ENCODE measurements around the gene C10orf71. TPM values are rescaled to one million over a fixed set of nuclear protein-coding genes. Genes with fewer than 3 reads are reported as not detected.

The C10orf71 gene
- total RNA-seq, 1 experiment from 2014 or later: not detected

DNA sequence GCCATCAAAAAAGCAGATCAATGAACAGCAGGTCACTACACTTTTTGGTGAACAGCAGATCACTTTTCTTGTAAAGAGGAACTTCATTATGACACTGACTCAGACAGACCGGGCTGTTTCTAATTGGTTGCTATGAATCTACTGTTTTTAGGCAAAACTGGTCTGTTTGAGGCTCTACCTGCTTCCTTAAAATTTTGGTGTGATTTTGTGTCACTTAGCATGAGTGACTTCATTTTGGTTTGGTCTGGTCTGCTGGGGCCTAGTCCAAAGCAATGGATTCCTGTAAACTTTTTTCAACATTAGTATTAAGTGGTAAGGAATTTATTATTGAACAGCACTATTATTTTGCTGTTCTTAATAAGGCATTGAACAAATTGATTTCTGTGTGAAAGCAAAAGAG, 41.8 kb upstream of the C10orf71 start:
- BruUV-seq (replicated peaks): no TSS peak
- no peak for DNase-seq
- no peaks in the 10 kb centered on the region for H3K9me3 Mint-ChIP-seq (ENCODE audit: unreplicated experiment)
- Histone ChIP-seq H3K36me3 (ENCODE audit: control insufficient read depth, insufficient read depth, low read length) (no peaks in the 10 kb centered on the region), H3K4me1 (no peaks in the 10 kb centered on the region), H3K4me3 (ENCODE audit: low read depth, low read length) (no peak overlapping the region), H3K9me3 (no peaks in the 10 kb centered on the region; the same call in 1 of the 2 replicates), H3K27me3 (replicated peaks; ENCODE audit: control insufficient read depth, insufficient read depth, low read length) (no peaks in the 10 kb centered on the region)
- intact Hi-C loops (cut with micrococcal nuclease; ENCODE audit: unreplicated experiment): no loop called here
- H3K4me3 Mint-ChIP-seq (ENCODE audit: unreplicated experiment): no peak overlapping the region
- POLR2A ChIA-PET: no interaction called here
- CTCF ChIA-PET: no interaction called here
- no peaks in the 10 kb centered on the region for H3K36me3 Mint-ChIP-seq (ENCODE audit: insufficient read depth, unreplicated experiment)
- peaks cover 5% of the 10 kb centered on the region for H3K27me3 Mint-ChIP-seq (ENCODE audit: insufficient read depth, unreplicated experiment)
- H3K4me1 Mint-ChIP-seq (ENCODE audit: low read depth, unreplicated experiment): no peaks in the 10 kb centered on the region
- no peak overlapping the region for H3K27ac Mint-ChIP-seq (ENCODE audit: unreplicated experiment)
- TF ChIP-seq, protein P1, sequence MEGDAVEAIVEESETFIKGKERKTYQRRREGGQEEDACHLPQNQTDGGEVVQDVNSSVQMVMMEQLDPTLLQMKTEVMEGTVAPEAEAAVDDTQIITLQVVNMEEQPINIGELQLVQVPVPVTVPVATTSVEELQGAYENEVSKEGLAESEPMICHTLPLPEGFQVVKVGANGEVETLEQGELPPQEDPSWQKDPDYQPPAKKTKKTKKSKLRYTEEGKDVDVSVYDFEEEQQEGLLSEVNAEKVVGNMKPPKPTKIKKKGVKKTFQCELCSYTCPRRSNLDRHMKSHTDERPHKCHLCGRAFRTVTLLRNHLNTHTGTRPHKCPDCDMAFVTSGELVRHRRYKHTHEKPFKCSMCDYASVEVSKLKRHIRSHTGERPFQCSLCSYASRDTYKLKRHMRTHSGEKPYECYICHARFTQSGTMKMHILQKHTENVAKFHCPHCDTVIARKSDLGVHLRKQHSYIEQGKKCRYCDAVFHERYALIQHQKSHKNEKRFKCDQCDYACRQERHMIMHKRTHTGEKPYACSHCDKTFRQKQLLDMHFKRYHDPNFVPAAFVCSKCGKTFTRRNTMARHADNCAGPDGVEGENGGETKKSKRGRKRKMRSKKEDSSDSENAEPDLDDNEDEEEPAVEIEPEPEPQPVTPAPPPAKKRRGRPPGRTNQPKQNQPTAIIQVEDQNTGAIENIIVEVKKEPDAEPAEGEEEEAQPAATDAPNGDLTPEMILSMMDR (IDR thresholded peaks at IDR 0.05; ENCODE audit: insufficient read depth in 1 of 2, low read depth in 1 of 2, low read length in 1 of 2, severe bottlenecking in 1 of 2, unreplicated experiment in 1 of 2): no peak

DNA sequence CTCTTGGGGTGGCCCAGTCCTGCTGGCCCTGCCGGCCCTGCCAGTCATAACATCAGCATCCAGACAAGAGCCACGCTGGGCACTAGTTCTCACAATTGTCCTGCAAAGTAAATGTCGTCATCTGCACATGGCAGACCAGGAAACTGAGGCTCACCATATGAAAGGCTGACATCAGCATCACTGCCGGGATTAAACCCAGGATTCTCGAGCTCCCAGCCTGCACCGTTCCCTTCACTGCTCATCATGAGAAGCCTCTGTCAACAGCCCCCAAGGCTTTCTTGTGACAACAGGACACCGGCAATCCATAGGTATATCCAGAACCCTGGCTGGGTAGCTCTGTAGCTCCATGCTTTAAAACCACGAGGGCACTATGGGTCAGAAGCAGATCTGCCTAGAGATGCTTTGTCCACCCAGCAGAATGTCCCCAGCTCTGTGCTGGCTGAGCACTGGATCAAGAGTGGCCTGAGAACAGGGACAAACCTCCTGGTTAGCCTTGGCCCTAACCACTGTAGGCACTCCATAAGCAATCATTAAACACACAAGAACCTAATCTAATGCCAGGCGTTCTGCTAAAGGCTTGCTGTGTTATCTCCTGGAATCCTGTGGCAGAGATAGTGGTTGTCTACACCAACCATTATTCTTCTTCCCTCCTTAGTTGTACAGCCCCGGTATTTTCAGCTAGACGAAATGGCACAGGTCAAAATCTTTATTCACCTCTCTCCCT, 41.2 kb upstream of the C10orf71 start:
- Mint-ChIP-seq H3K4me1 (ENCODE audit: low read depth, unreplicated experiment) (no peaks in the 10 kb centered on the region), H3K27ac (ENCODE audit: unreplicated experiment) (no peak overlapping the region), H3K9me3 (ENCODE audit: unreplicated experiment) (no peaks in the 10 kb centered on the region), H3K36me3 (ENCODE audit: insufficient read depth, unreplicated experiment) (no peaks in the 10 kb centered on the region), H3K27me3 (ENCODE audit: insufficient read depth, unreplicated experiment) (peaks cover 2% of the 10 kb centered on the region), H3K4me3 (ENCODE audit: unreplicated experiment) (no peak overlapping the region)
- no peak overlapping the region for H3K4me3 ChIP-seq (ENCODE audit: low read depth, low read length)
- no peak for DNase-seq
- H3K9me3 ChIP-seq: no peaks in the 10 kb centered on the region
- intact Hi-C loops (cut with micrococcal nuclease; ENCODE audit: unreplicated experiment): no loop called here
- no peaks in the 10 kb centered on the region for H3K27me3 ChIP-seq (replicated peaks; ENCODE audit: control insufficient read depth, insufficient read depth, low read length)
- ChIA-PET POLR2A (no interaction called here), CTCF (no interaction called here)
- TF ChIP-seq, protein P1 (IDR thresholded peaks at IDR 0.05; ENCODE audit: insufficient read depth in 1 of 2, low read depth in 1 of 2, low read length in 1 of 2, severe bottlenecking in 1 of 2, unreplicated experiment in 1 of 2): no peak
- BruUV-seq (replicated peaks): no TSS peak
- H3K36me3 ChIP-seq (ENCODE audit: control insufficient read depth, insufficient read depth, low read length): no peaks in the 10 kb centered on the region
- H3K4me1 ChIP-seq: no peaks in the 10 kb centered on the region

DNA sequence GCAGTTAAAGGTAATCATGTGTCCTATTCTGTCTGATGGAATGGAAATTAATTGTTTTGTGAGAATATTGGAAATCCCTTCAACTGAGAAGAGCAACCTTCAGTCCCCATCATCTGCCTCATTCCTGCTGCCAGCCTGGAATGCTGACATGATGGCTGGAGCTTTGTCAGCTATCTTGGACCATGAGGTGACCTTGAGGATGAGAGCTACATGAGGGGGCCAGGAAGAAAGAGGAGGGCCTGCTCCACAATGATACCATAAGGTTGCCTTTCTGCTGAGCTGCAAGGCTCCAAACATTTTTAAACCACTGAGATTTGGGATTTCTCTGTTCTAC, 40.7 kb upstream of the C10orf71 start:
- no TSS peak for BruUV-seq (replicated peaks)
- ChIA-PET CTCF (no interaction called here), POLR2A (no interaction called here)
- Mint-ChIP-seq H3K9me3 (ENCODE audit: unreplicated experiment) (no peaks in the 10 kb centered on the region), H3K27ac (ENCODE audit: unreplicated experiment) (no peak overlapping the region), H3K27me3 (ENCODE audit: insufficient read depth, unreplicated experiment) (peaks cover 2% of the 10 kb centered on the region), H3K4me1 (ENCODE audit: low read depth, unreplicated experiment) (no peaks in the 10 kb centered on the region), H3K36me3 (ENCODE audit: insufficient read depth, unreplicated experiment) (no peaks in the 10 kb centered on the region), H3K4me3 (ENCODE audit: unreplicated experiment) (no peak overlapping the region)
- no peaks in the 10 kb centered on the region for H3K36me3 ChIP-seq (ENCODE audit: control insufficient read depth, insufficient read depth, low read length)
- H3K4me1 ChIP-seq: no peaks in the 10 kb centered on the region
- no peaks in the 10 kb centered on the region for H3K9me3 ChIP-seq
- DNase-seq: no peak
- TF ChIP-seq, protein P1 (IDR thresholded peaks at IDR 0.05; ENCODE audit: insufficient read depth in 1 of 2, low read depth in 1 of 2, low read length in 1 of 2, severe bottlenecking in 1 of 2, unreplicated experiment in 1 of 2): no peak
- H3K27me3 ChIP-seq (replicated peaks; ENCODE audit: control insufficient read depth, insufficient read depth, low read length): no peaks in the 10 kb centered on the region
- no peak overlapping the region for H3K4me3 ChIP-seq (ENCODE audit: low read depth, low read length)
- intact Hi-C loops (cut with micrococcal nuclease; ENCODE audit: unreplicated experiment): no loop called here

Measured in Caco-2 (cell line).